OCI-LY7 (cell line): ENCODE results near the gene RNF125. TPM values are rescaled to one million over a fixed set of nuclear protein-coding genes. Genes with fewer than 3 reads are reported as not detected.

Experiments
- BruUV-seq: library from RNA; stranded (reverse); fragments of 400-500 nt; replicated peaks from 2 replicates; lab custom pipeline; 2021; lab: Mats Ljungman, UMichigan
- CTCF ChIA-PET: fragments of 300-600 bp; sonication (Branson Sonifier 250); formaldehyde crosslinking; loops from one replicate; lab custom pipeline; 2022; ENCODE audit warnings: antibody characterized with exemption; ENCODE audit not compliant: unreplicated experiment; lab: Charles Lee
- POLR2A ChIA-PET: fragments of 300-600 bp; sonication (Branson Sonifier 250); formaldehyde crosslinking; loops from one replicate; lab custom pipeline; 2022; ENCODE audit warnings: antibody characterized with exemption; lab: Charles Lee
- DNase-seq: peaks from one replicate; pipeline ENCODE4 v3.0.0-alpha.2; 2015; ENCODE audit warnings: low spot score
- H2AFZ ChIP-seq: fragments of 200-600 bp; sonication (generic), shearing (Covaris generic); 2 replicates; pipeline ENCODE4 v1.6.1; 2014; ENCODE audit warnings: mild to moderate bottlenecking, antibody characterized with exemption, low read length, moderate library complexity
- H3K27ac ChIP-seq: fragments of 200-600 bp; sonication (generic); 2 replicates; pipeline ENCODE4 v1.5.1; 2014; ENCODE audit warnings: mixed run types, low read depth, mild to moderate bottlenecking, moderate library complexity, low read length, inconsistent platforms; ENCODE audit not compliant: poor library complexity, severe bottlenecking
- H3K36me3 ChIP-seq: fragments of 200-600 bp; sonication (generic); 2 replicates; pipeline ENCODE4 v1.6.1; 2014; ENCODE audit warnings: mild to moderate bottlenecking, antibody characterized with exemption, low read length, moderate library complexity, mixed read lengths; ENCODE audit not compliant: insufficient read depth
- H3K4me1 ChIP-seq: fragments of 200-600 bp; sonication (generic); 2 replicates; pipeline ENCODE4 v1.5.1; 2014; ENCODE audit warnings: mild to moderate bottlenecking, low read length; ENCODE audit not compliant: insufficient read depth, poor library complexity, severe bottlenecking
- H3K4me2 ChIP-seq: fragments of 200-600 bp; sonication (generic); 2 replicates; pipeline ENCODE4 v1.6.1; 2014; ENCODE audit warnings: mild to moderate bottlenecking, low read length
- H3K4me3 ChIP-seq: fragments of 200-600 bp; sonication (generic); 2 replicates; pipeline ENCODE4 v1.5.1; 2014; ENCODE audit warnings: mild to moderate bottlenecking, low read depth, low read length; ENCODE audit not compliant: poor library complexity, severe bottlenecking
- H3K79me2 ChIP-seq: fragments of 200-600 bp; sonication (generic); 2 replicates; pipeline ENCODE4 v1.6.1; 2016; ENCODE audit warnings: low read depth, mild to moderate bottlenecking, low read length, moderate library complexity, mixed read lengths; ENCODE audit not compliant: insufficient read depth
- H3K9me2 ChIP-seq: fragments of 200-600 bp; sonication (generic); 2 replicates; pipeline ENCODE4 v1.6.1; 2016; ENCODE audit warnings: mild to moderate bottlenecking, low read length, mixed read lengths; ENCODE audit not compliant: insufficient read depth
- H3K9me3 ChIP-seq: fragments of 200-600 bp; sonication (generic); 2 replicates; pipeline ENCODE4 v1.6.1; 2014; ENCODE audit warnings: mild to moderate bottlenecking, mixed run types, low read length, mixed read lengths
- H4K20me1 ChIP-seq: fragments of 200-600 bp; sonication (generic); 2 replicates; pipeline ENCODE4 v1.6.1; 2014; ENCODE audit warnings: mild to moderate bottlenecking, antibody characterized with exemption, low read length, moderate library complexity, mixed read lengths; ENCODE audit not compliant: insufficient read depth
- EZH2phosphoT487 ChIP-seq: fragments of 200-600 bp; sonication (generic); IDR thresholded peaks from 2 replicates; pipeline ENCODE4 v1.6.1; 2018; ENCODE audit warnings: low read depth, borderline replicate concordance, mild to moderate bottlenecking, mixed run types, antibody characterized with exemption, low read length, moderate library complexity, mixed read lengths
- intact Hi-C: fragments of 100-400 bp; cut with micrococcal nuclease; formaldehyde crosslinking; loops from one replicate; pipeline ENCODE4 v1.10.0; 2022; ENCODE audit not compliant: unreplicated experiment
- total RNA-seq, 2 experiments: library from RNA; depleted of rRNA in 1 of 2; stranded (reverse); fragments of >200 nt in 1 of 2; shearing (Covaris generic) in 1 of 2; gene quantifications; 2 replicates each; pipeline ENCODE4 v1.2.3, GENCODE V29; 2014 to 2022
- TF ChIP-seq, protein P1 (sequence below): fragments of 200-600 bp; sonication (generic); conservative IDR thresholded peaks from 2 replicates; pipeline ENCODE4 v1.5.1; 2014; ENCODE audit warnings: mild to moderate bottlenecking, antibody characterized with exemption, low read length, moderate library complexity, mixed read lengths

RNF125 gene
- total RNA-seq, 2 experiments from 2014 or later = 1.2 to 3.2 TPM

- DNase-seq = peak; percentile 84
- TSS peak; percentile 79 for BruUV-seq
- TF ChIP-seq, protein P1, sequence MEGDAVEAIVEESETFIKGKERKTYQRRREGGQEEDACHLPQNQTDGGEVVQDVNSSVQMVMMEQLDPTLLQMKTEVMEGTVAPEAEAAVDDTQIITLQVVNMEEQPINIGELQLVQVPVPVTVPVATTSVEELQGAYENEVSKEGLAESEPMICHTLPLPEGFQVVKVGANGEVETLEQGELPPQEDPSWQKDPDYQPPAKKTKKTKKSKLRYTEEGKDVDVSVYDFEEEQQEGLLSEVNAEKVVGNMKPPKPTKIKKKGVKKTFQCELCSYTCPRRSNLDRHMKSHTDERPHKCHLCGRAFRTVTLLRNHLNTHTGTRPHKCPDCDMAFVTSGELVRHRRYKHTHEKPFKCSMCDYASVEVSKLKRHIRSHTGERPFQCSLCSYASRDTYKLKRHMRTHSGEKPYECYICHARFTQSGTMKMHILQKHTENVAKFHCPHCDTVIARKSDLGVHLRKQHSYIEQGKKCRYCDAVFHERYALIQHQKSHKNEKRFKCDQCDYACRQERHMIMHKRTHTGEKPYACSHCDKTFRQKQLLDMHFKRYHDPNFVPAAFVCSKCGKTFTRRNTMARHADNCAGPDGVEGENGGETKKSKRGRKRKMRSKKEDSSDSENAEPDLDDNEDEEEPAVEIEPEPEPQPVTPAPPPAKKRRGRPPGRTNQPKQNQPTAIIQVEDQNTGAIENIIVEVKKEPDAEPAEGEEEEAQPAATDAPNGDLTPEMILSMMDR = no peak
- TF ChIP-seq EZH2phosphoT487 = no peak
- no peaks in the 10 kb centered on the region for H3K9me2 ChIP-seq
- no peaks in the 10 kb centered on the region for H3K9me3 ChIP-seq
- POLR2A ChIA-PET = interaction anchor here (0.5 to 1.0 kb wide), 5 partner anchors 24 to 359 kb away, joined by 3 to 5 read pairs (median 4); no protein-coding TSS in a partner anchor
- CTCF ChIA-PET = no interaction called here
- H3K27ac ChIP-seq = peak within 1 kb of the TSS; percentile 97
- peak within 1 kb of the TSS; percentile 96 for H3K4me3 ChIP-seq
- H3K4me1 ChIP-seq = peaks cover 25% of the 10 kb centered on the region
- H4K20me1 ChIP-seq = peaks cover 9% of the 10 kb centered on the region; the same call in 1 of the 2 replicates
- H3K4me2 ChIP-seq = peak within 1 kb of the TSS; percentile 90
- H3K36me3 ChIP-seq = peaks cover 28% of the 10 kb centered on the region
- H2AFZ ChIP-seq = peak within 1 kb of the TSS; percentile 50; the same call in 1 of the 2 replicates
- peaks cover 43% of the 10 kb centered on the region for H3K79me2 ChIP-seq
- intact Hi-C loops = loop anchor here (1.0 to 5.0 kb wide), 3 partner anchors 74 to 405 kb away; partner anchors contain the start of genes RNF125 and TRAPPC8
Measured at GRCh38 chr18:32091724-32092421, 73.2 kb downstream of the RNF125 start, which contains the start of gene RNF138. TSS of gene RNF138 (plus strand) at chr18:32091874. CDS start at chr18:32092777, 903 bp downstream.

DNA sequence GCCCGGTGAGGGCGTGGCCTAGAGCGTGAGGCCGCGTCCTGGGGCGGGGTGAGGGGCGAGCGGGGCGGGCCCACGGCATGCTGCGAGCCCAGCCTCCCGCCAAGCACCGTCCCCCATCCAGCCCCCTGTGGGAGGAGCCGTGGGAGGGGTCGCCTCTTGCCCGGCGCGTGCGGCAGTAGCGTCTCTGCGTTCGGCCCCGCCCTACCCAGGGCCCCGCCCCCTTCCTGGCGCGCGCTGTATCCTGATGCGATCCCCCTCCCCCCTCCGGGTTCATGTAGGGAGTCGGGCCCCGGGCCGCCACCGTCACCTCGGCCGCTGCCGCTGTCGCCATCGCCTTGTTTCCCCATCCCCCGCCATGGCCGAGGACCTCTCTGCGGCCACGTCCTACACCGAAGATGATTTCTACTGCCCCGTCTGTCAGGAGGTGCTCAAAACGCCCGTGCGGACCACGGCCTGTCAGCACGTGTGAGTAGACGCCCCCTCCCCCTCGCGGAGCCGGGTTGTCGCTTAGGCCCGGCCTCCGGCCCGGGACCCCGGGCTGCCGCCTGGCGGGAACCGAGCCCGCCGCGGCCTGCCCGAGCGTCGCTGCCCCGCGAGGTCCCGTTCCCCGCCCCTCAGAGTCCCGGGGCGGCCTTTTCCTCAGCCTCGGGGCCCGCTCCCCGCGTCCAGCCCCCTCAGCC is 73.9 kb downstream of the RNF125 start:
- Histone ChIP-seq H3K27ac (peak overlapping the region; percentile 97), H3K9me2 (no peaks in the 10 kb centered on the region), H3K4me1 (peaks cover 25% of the 10 kb centered on the region), H4K20me1 (peaks cover 9% of the 10 kb centered on the region; the same call in 1 of the 2 replicates), H3K79me2 (peaks cover 50% of the 10 kb centered on the region), H2AFZ (0 out of 2 replicates have a peak overlapping the region, but pooled peaks have one; percentile 17), H3K36me3 (peaks cover 30% of the 10 kb centered on the region), H3K4me2 (peak overlapping the region; percentile 78), H3K4me3 (peak overlapping the region; percentile 96), H3K9me3 (no peaks in the 10 kb centered on the region)
- ChIA-PET POLR2A (interaction anchor here (0.9 kb wide), 1 partner anchor 73 kb away, joined by 5 read pairs; no protein-coding TSS in a partner anchor), CTCF (no interaction called here)
- DNase-seq = peak; percentile 91
- intact Hi-C loops = loop anchor here (1.0 to 5.0 kb wide), 3 partner anchors 74 to 405 kb away; partner anchors contain the start of genes RNF125 and TRAPPC8
- no TSS peak for BruUV-seq
- TF ChIP-seq, protein P1 = no peak
- TF ChIP-seq EZH2phosphoT487 = no peak
